Esophagus muscularis mucosa (tissue), 4 donors: ENCODE data around the gene SH3BP4. TPM values are rescaled to one million over a fixed set of nuclear protein-coding genes. Genes with fewer than 3 reads are reported as not detected.
A peak's percentile ranks its signal among the peaks of the same experiment; 100 is the strongest.

ENCODE experiments used
- DNase-seq: peaks from one replicate; pipeline ENCODE4 v3.0.0-alpha.2; 2017; ENCODE audit errors: extremely low spot score
- H3K27ac ChIP-seq, 4 donors: fragments of 200-600 bp; sonication (generic); replicated peaks in 1 of 4; 1 replicate in 3 of 4; 2 replicates in 1 of 4; pipeline ENCODE4 v1.5.1; 2016 to 2019; ENCODE audit warnings: mild to moderate bottlenecking in 1 of 4
- H3K27me3 ChIP-seq, 4 donors: fragments of 200-600 bp; sonication (generic); one replicate each; pipeline versions ENCODE4 v1.5.1 to v1.6.0; 2016 to 2019
- H3K36me3 ChIP-seq, 4 donors: fragments of 200-600 bp; sonication (generic); one replicate each; pipeline ENCODE4 v1.5.1; 2016 to 2019
- H3K4me1 ChIP-seq, 4 donors: fragments of 200-600 bp; sonication (generic); one replicate each; pipeline ENCODE4 v1.5.1; 2016 to 2019
- H3K4me3 ChIP-seq, 4 donors: fragments of 200-600 bp; sonication (generic); 1 replicate in 2 of 4; 2 replicates in 2 of 4; pipeline ENCODE4 v1.5.1; 2016 to 2019; ENCODE audit warnings: mild to moderate bottlenecking in 4 of 4, moderate library complexity in 1 of 4
- H3K9me3 ChIP-seq, 4 donors: fragments of 200-600 bp; sonication (generic); 1 replicate in 3 of 4; 2 replicates in 1 of 4; pipeline ENCODE4 v1.5.1; 2016 to 2019
- CTCF ChIP-seq, 3 experiments: fragments of 200-600 bp in 2 of 3; fragments of 450-650 bp in 1 of 3; sonication (generic) in 2 of 3; IDR thresholded peaks; one replicate each; pipeline ENCODE4 v1.5.1; 2017 to 2019; ENCODE audit warnings: antibody characterized with exemption in 3 of 3, mild to moderate bottlenecking in 2 of 3, moderate library complexity in 1 of 3
- EP300 ChIP-seq: sonication (generic); formaldehyde crosslinking; IDR thresholded peaks from one replicate; pipeline ENCODE4 v1.6.1; 2017; ENCODE audit warnings: antibody characterized with exemption
- POLR2A ChIP-seq: fragments of 450-650 bp; IDR thresholded peaks from one replicate; pipeline ENCODE4 v1.6.1; 2017; ENCODE audit warnings: antibody characterized with exemption, moderate library complexity, mild to moderate bottlenecking, low read depth
- POLR2AphosphoS5 ChIP-seq, 2 donors: sonication (generic); formaldehyde crosslinking; IDR thresholded peaks; one replicate each; pipeline ENCODE4 v1.6.1; 2017; ENCODE audit warnings: antibody characterized with exemption in 2 of 2
- WGBS: methylation state at CpG from one replicate; pipeline ENCODE4 v1.1.5; 2018; 5-methylcytosine and 5-hydroxymethylcytosine counted together
- intact Hi-C: fragments of 100-400 bp; cut with DNase I; formaldehyde crosslinking; loops from one replicate; pipeline ENCODE4 v1.15.1; 2023
- total RNA-seq, 4 donors: library from RNA; depleted of rRNA; stranded (reverse); fragments of >200 nt; gene quantifications; one replicate each; pipeline versions ENCODE4 v1.1.0 to v1.2.1, GENCODE V29; 2016

The SH3BP4 gene
- total RNA-seq, 4 donors from 2014 or later = 25.3 to 63.1 (median 48.4) TPM

- H3K4me3 ChIP-seq = no peak overlapping the region
- H3K27ac ChIP-seq = peak overlapping the region in 2 of 4 donors; percentile 38 to 85
- no peaks in the 10 kb centered on the region for H3K9me3 ChIP-seq
- DNase-seq = no peak
- peaks cover 15 to 46% (median 36%) of the 10 kb centered on the region in 4 donors for H3K4me1 ChIP-seq
- peaks cover 0 to 4% (median 0%) of the 10 kb centered on the region in 4 donors for H3K27me3 ChIP-seq
- no peaks in the 10 kb centered on the region for H3K36me3 ChIP-seq
- intact Hi-C loops = loop anchor here (2.0 to 10.0 kb wide), 2 partner anchors 101 to 145 kb away; no protein-coding TSS in a partner anchor
- no peak for TF ChIP-seq EP300
- no peak for TF ChIP-seq POLR2AphosphoS5 (IDR thresholded peaks at IDR 0.05)
- WGBS = 72% methylated on average over 6 of the region's 6 CpGs
Observed at GRCh38 chr2:234949762-234950434, 1.9 kb upstream of the SH3BP4 start.

GRCh38 chr2:234950435-234950729 lies 1.4 kb upstream of the SH3BP4 start:
- peaks cover 0 to 4% (median 0%) of the 10 kb centered on the region in 4 donors for H3K27me3 ChIP-seq
- peak overlapping the region in 1 of 4 donors; percentile 90 for H3K4me3 ChIP-seq
- peaks cover 20 to 51% (median 41%) of the 10 kb centered on the region in 4 donors for H3K4me1 ChIP-seq
- intact Hi-C loops = loop anchor here (2.0 to 10.0 kb wide), 2 partner anchors 100 to 144 kb away; no protein-coding TSS in a partner anchor
- peak overlapping the region; percentile 38 to 88 (median 84) for H3K27ac ChIP-seq
- H3K9me3 ChIP-seq = no peaks in the 10 kb centered on the region
- TF ChIP-seq POLR2AphosphoS5 (IDR thresholded peaks at IDR 0.05) = no peak
- H3K36me3 ChIP-seq = no peaks in the 10 kb centered on the region
- DNase-seq = no peak
- 91% methylated on average over 7 of the region's 7 CpGs for WGBS

GRCh38 chr2:234950730-234951663 lies 820 bp upstream of the SH3BP4 start:
- Histone ChIP-seq H3K27me3 (peaks cover 0 to 4% (median 0%) of the 10 kb centered on the region in 4 donors), H3K36me3 (no peaks in the 10 kb centered on the region), H3K4me3 (peak overlapping the region; percentile 80 to 96 (median 90)), H3K9me3 (no peaks in the 10 kb centered on the region), H3K27ac (peak overlapping the region; percentile 84 to 88 (median 86)), H3K4me1 (peaks cover 22 to 57% (median 42%) of the 10 kb centered on the region in 4 donors)
- no peak for TF ChIP-seq POLR2A
- no peak for TF ChIP-seq CTCF (IDR thresholded peaks at IDR 0.05)
- TF ChIP-seq POLR2AphosphoS5 (IDR thresholded peaks at IDR 0.05) = peak in 1 of 2 donors; percentile 9
- no peak for DNase-seq
- intact Hi-C loops = loop anchor here (2.0 to 10.0 kb wide), 2 partner anchors 100 to 144 kb away; no protein-coding TSS in a partner anchor
- 13% methylated on average over 43 of the region's 59 CpGs for WGBS

- intact Hi-C loops = loop anchor here (10.0 kb wide), 1 partner anchor 142 kb away; no protein-coding TSS in a partner anchor
- Histone ChIP-seq H3K4me3 (peak overlapping the region; percentile 80 to 96 (median 90)), H3K36me3 (no peaks in the 10 kb centered on the region), H3K4me1 (peaks cover 22 to 70% (median 55%) of the 10 kb centered on the region in 4 donors), H3K27ac (peak overlapping the region; percentile 80 to 88 (median 86)), H3K9me3 (no peaks in the 10 kb centered on the region), H3K27me3 (peaks cover 0 to 4% (median 0%) of the 10 kb centered on the region in 4 donors)
- 0% methylated on average over 28 of the region's 102 CpGs for WGBS
- no peak for DNase-seq
- no peak for TF ChIP-seq EP300
- no peak for TF ChIP-seq CTCF (IDR thresholded peaks at IDR 0.05)
- no peak for TF ChIP-seq POLR2AphosphoS5 (IDR thresholded peaks at IDR 0.05)
- TF ChIP-seq POLR2A = no peak
Observed at GRCh38 chr2:234952270-234953115, 676 bp downstream of the SH3BP4 start.
